ENCODE measurements around the gene PDK4.

DNA sequence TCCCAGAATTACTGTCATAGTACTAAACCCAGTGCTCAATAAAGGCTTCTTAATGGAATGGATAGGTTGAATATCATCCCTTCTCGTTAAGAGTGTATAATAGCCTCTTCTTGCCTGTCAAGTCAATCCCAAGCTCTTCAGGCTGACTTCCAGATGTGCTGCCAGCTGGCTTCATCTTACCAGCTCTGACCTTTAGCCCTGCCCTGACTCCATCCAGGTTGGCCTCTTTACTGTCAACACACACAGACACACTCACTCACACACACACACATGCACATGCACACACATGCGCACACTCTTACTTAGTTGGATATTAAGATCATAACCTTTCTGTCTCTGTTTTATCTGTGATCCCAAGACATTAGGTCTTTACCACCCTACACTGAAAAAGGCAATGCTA, 61.5 kb downstream of the PDK4 start:
- TF ChIP-seq, protein P1, sequence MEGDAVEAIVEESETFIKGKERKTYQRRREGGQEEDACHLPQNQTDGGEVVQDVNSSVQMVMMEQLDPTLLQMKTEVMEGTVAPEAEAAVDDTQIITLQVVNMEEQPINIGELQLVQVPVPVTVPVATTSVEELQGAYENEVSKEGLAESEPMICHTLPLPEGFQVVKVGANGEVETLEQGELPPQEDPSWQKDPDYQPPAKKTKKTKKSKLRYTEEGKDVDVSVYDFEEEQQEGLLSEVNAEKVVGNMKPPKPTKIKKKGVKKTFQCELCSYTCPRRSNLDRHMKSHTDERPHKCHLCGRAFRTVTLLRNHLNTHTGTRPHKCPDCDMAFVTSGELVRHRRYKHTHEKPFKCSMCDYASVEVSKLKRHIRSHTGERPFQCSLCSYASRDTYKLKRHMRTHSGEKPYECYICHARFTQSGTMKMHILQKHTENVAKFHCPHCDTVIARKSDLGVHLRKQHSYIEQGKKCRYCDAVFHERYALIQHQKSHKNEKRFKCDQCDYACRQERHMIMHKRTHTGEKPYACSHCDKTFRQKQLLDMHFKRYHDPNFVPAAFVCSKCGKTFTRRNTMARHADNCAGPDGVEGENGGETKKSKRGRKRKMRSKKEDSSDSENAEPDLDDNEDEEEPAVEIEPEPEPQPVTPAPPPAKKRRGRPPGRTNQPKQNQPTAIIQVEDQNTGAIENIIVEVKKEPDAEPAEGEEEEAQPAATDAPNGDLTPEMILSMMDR (conservative IDR thresholded peaks at IDR 0.05; ENCODE audit: low read length) = no peak
- no peak for TF ChIP-seq EZH2phosphoT487 (IDR thresholded peaks at IDR 0.05; ENCODE audit: borderline replicate concordance, low read depth, low read length)
